Uterus (tissue), 2 donors: ENCODE measurements around the gene ACTR5.

ENCODE experiments used
- CTCF ChIP-seq, 4 experiments: fragments of 200-600 bp in 2 of 4; fragments of 450-650 bp in 2 of 4; sonication (generic) in 2 of 4; IDR thresholded peaks; one replicate each; pipeline ENCODE4 v1.5.1; 2016 to 2019; ENCODE audit warnings: antibody characterized with exemption in 4 of 4, mild to moderate bottlenecking in 2 of 4, moderate library complexity in 1 of 4
- POLR2A ChIP-seq, 2 donors: fragments of 450-650 bp; IDR thresholded peaks; one replicate each; pipeline ENCODE4 v1.6.1; 2016; ENCODE audit warnings: antibody characterized with exemption in 2 of 2, mild to moderate bottlenecking in 1 of 2, moderate library complexity in 1 of 2

DNA sequence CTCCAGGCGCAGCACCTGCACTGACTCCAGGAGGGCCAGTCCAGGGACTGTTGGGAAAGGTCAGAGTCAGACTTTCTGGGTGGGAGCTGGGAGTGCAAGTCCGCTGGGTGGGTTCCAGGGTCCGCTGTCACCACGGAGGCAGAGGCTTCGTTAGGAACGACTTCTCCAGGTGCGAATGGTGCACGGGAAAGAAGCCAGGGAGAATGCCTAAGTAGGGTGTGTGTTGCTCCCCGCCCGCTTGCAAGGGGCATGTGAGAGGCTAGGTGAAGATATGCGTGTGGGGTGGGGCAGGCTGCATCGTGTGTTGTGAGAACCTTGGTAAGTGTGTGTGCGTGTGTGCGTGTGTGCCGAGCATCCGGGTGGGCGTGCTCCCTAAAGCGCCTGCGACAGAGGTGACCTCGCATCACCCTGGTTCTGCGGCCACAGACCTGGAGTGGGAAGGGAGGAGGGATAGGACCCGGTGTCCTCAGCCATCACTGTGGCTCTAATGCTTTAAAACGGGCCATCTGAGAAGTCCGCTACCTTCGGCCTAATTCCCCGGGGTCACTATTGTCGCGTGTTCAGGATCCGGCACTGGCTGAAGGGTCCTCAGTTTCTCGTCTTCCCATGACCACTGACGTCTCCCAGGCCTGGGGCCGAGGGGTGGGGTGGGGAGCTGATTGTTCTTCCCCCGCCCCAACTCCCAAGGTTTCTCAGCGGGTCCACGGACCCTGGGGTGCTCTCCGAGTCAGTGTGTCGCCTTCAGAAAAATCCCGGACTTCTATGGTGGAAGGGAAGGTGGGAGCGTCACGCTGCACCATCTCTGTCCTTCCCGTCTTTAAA is 17.9 kb upstream of the ACTR5 start:
- TF ChIP-seq CTCF (IDR thresholded peaks at IDR 0.05) (no peak), POLR2A (IDR thresholded peaks at IDR 0.05) (no peak)
